BLaER1 treated with 17β-estradiol and CSF1 and Interleukin-3, amounts not matched to agents 10 nM and 100 nM (cell line): ENCODE data around the gene BICDL2.

ENCODE experiments used
- H3K27ac ChIP-seq, 11 experiments: shearing (Covaris generic); formaldehyde crosslinking; 2 replicates each; pipeline ENCODE4 v1.8.1; 2022
- H3K27me3 ChIP-seq, 11 experiments: shearing (Covaris generic); formaldehyde crosslinking; 2 replicates each; pipeline ENCODE4 v1.8.1; 2022
- H3K36me3 ChIP-seq, 11 experiments: shearing (Covaris generic); formaldehyde crosslinking; 2 replicates each; pipeline ENCODE4 v1.8.1; 2022
- H3K4me1 ChIP-seq, 10 experiments: shearing (Covaris generic); formaldehyde crosslinking; 2 replicates each; pipeline ENCODE4 v1.8.1; 2022
- H3K4me2 ChIP-seq, 11 experiments: shearing (Covaris generic); formaldehyde crosslinking; 2 replicates each; pipeline ENCODE4 v1.8.1; 2022
- H3K4me3 ChIP-seq, 10 experiments: shearing (Covaris generic); formaldehyde crosslinking; 2 replicates each; pipeline ENCODE4 v1.8.1; 2022
- H3K9ac ChIP-seq, 11 experiments: shearing (Covaris generic); formaldehyde crosslinking; 2 replicates each; pipeline ENCODE4 v1.8.1; 2022
- H3K9me3 ChIP-seq, 11 experiments: shearing (Covaris generic); formaldehyde crosslinking; replicated peaks in 1 of 11; 2 replicates each; pipeline ENCODE4 v1.8.1; 2022
- H4K20me1 ChIP-seq, 11 experiments: shearing (Covaris generic); formaldehyde crosslinking; 2 replicates each; pipeline ENCODE4 v1.8.1; 2022
- Cebpa-rat ChIP-seq, 11 experiments: shearing (Covaris generic); IDR thresholded peaks; 2 replicates each; pipeline ENCODE4 v1.8.1; 2022

The BICDL2 gene

GRCh38 chr16:3010510-3010909, 26.2 kb downstream of the BICDL2 start:
- no peak overlapping the region for H3K9ac ChIP-seq
- H3K4me2 ChIP-seq = no peak overlapping the region
- H3K36me3 ChIP-seq = no peaks in the 10 kb centered on the region
- peaks cover 37 to 57% (median 47%) of the 10 kb centered on the region in 10 experiments for H3K4me1 ChIP-seq
- H3K27ac ChIP-seq = no peak overlapping the region
- H3K27me3 ChIP-seq = peaks cover 56 to 99% (median 84%) of the 10 kb centered on the region in 11 experiments
- no peaks in the 10 kb centered on the region for H3K9me3 ChIP-seq
- TF ChIP-seq Cebpa-rat (IDR thresholded peaks at IDR 0.05) = no peak
- no peak overlapping the region for H3K4me3 ChIP-seq
- peaks cover 0 to 15% (median 0%) of the 10 kb centered on the region in 11 experiments; a peak in 5 of 22 replicates for H4K20me1 ChIP-seq

GRCh38 chr16:3009568-3010390, 27.0 kb downstream of the BICDL2 start:
- H3K4me2 ChIP-seq = peak overlapping the region in 6 of 11 experiments; percentile 94 to 99 (median 98); a peak in 10 of 22 replicates
- H3K27ac ChIP-seq = no peak overlapping the region
- H3K27me3 ChIP-seq = peaks cover 63 to 99% (median 85%) of the 10 kb centered on the region in 11 experiments
- H4K20me1 ChIP-seq = peaks cover 0 to 15% (median 0%) of the 10 kb centered on the region in 11 experiments; a peak in 5 of 22 replicates
- H3K36me3 ChIP-seq = no peaks in the 10 kb centered on the region
- H3K4me1 ChIP-seq = peaks cover 41 to 60% (median 50%) of the 10 kb centered on the region in 10 experiments
- H3K4me3 ChIP-seq = no peak overlapping the region
- no peak overlapping the region for H3K9ac ChIP-seq
- no peak for TF ChIP-seq Cebpa-rat (IDR thresholded peaks at IDR 0.05)
- no peaks in the 10 kb centered on the region for H3K9me3 ChIP-seq

GRCh38 chr16:3008690-3009037, 28.1 kb downstream of the BICDL2 start:
- H3K4me3 ChIP-seq = peak overlapping the region in 7 of 10 experiments; percentile 39 to 64 (median 47); a peak in 9 of 20 replicates
- H3K4me1 ChIP-seq = peaks cover 41 to 65% (median 50%) of the 10 kb centered on the region in 10 experiments
- H3K27me3 ChIP-seq = peaks cover 59 to 98% (median 84%) of the 10 kb centered on the region in 11 experiments
- H3K9ac ChIP-seq = peak overlapping the region in 1 of 11 experiments; percentile 48; a peak in 1 of 22 replicates
- no peaks in the 10 kb centered on the region for H3K9me3 ChIP-seq
- peak overlapping the region; percentile 89 to 100 (median 99) for H3K4me2 ChIP-seq
- H3K27ac ChIP-seq = peak overlapping the region in 7 of 11 experiments; percentile 25 to 58 (median 43); a peak in 9 of 22 replicates
- TF ChIP-seq Cebpa-rat (IDR thresholded peaks at IDR 0.05) = no peak
- H4K20me1 ChIP-seq = peaks cover 0 to 14% (median 0%) of the 10 kb centered on the region in 11 experiments; a peak in 6 of 22 replicates
- H3K36me3 ChIP-seq = no peaks in the 10 kb centered on the region

GRCh38 chr16:3007957-3008689, 28.6 kb downstream of the BICDL2 start:
- Histone ChIP-seq H3K27ac (peak overlapping the region in 9 of 11 experiments; percentile 20 to 58 (median 42); a peak in 14 of 22 replicates), H3K4me1 (peaks cover 41 to 64% (median 49%) of the 10 kb centered on the region in 10 experiments)

GRCh38 chr16:3007059-3007956, 29.4 kb downstream of the BICDL2 start:
- Histone ChIP-seq H3K4me1 (peaks cover 37 to 60% (median 42%) of the 10 kb centered on the region in 10 experiments), H3K36me3 (no peaks in the 10 kb centered on the region), H3K27ac (peak overlapping the region in 7 of 11 experiments; percentile 20 to 57 (median 42); a peak in 7 of 22 replicates), H3K9ac (peak overlapping the region in 8 of 11 experiments; percentile 4 to 53 (median 39); a peak in 13 of 22 replicates), H4K20me1 (peaks cover 0 to 5% (median 0%) of the 10 kb centered on the region in 11 experiments; a peak in 4 of 22 replicates), H3K27me3 (peaks cover 46 to 97% (median 82%) of the 10 kb centered on the region in 11 experiments), H3K9me3 (no peaks in the 10 kb centered on the region), H3K4me3 (peak overlapping the region; percentile 28 to 64 (median 46); a peak in 19 of 20 replicates), H3K4me2 (peak overlapping the region; percentile 89 to 100 (median 99))
- TF ChIP-seq Cebpa-rat (IDR thresholded peaks at IDR 0.05) = no peak

More at GRCh38 chr16:3007957-3008689, 28.6 kb downstream of the BICDL2 start:
- H3K4me3 ChIP-seq = peak overlapping the region; percentile 28 to 64 (median 46)
- TF ChIP-seq Cebpa-rat (IDR thresholded peaks at IDR 0.05) = no peak
- H3K27me3 ChIP-seq = peaks cover 54 to 97% (median 82%) of the 10 kb centered on the region in 11 experiments
- peaks cover 0 to 9% (median 0%) of the 10 kb centered on the region in 11 experiments; a peak in 6 of 22 replicates for H4K20me1 ChIP-seq
- H3K4me2 ChIP-seq = peak overlapping the region; percentile 89 to 100 (median 99)
- H3K9me3 ChIP-seq = no peaks in the 10 kb centered on the region
- peak overlapping the region in 9 of 11 experiments; percentile 4 to 53 (median 37); a peak in 14 of 22 replicates for H3K9ac ChIP-seq
- no peaks in the 10 kb centered on the region for H3K36me3 ChIP-seq

- H3K36me3 ChIP-seq = no peaks in the 10 kb centered on the region
- peak overlapping the region in 10 of 11 experiments; percentile 29 to 86 (median 52); a peak in 18 of 22 replicates for H3K4me2 ChIP-seq
- H3K4me3 ChIP-seq = peak overlapping the region in 4 of 10 experiments; percentile 35 to 58 (median 41); a peak in 6 of 20 replicates
- H3K9ac ChIP-seq = no peak overlapping the region
- peaks cover 35 to 59% (median 43%) of the 10 kb centered on the region in 10 experiments for H3K4me1 ChIP-seq
- H4K20me1 ChIP-seq = peaks cover 0 to 14% (median 0%) of the 10 kb centered on the region in 11 experiments; a peak in 4 of 22 replicates
- H3K27ac ChIP-seq = no peak overlapping the region
- TF ChIP-seq Cebpa-rat (IDR thresholded peaks at IDR 0.05) = no peak
- peaks cover 44 to 98% (median 85%) of the 10 kb centered on the region in 11 experiments for H3K27me3 ChIP-seq
- no peaks in the 10 kb centered on the region for H3K9me3 ChIP-seq
Observed at GRCh38 chr16:3004781-3005284, 31.9 kb downstream of the BICDL2 start.

- Histone ChIP-seq H3K9me3 (no peaks in the 10 kb centered on the region), H3K4me1 (peaks cover 35 to 53% (median 42%) of the 10 kb centered on the region in 10 experiments), H3K9ac (peak overlapping the region in 3 of 11 experiments; percentile 26 to 46 (median 44); a peak in 2 of 22 replicates), H3K4me3 (peak overlapping the region; percentile 49 to 68 (median 57); a peak in 19 of 20 replicates), H4K20me1 (peaks cover 0 to 15% (median 0%) of the 10 kb centered on the region in 11 experiments; a peak in 4 of 22 replicates), H3K4me2 (peak overlapping the region; percentile 79 to 87 (median 84)), H3K27ac (no peak overlapping the region), H3K36me3 (no peaks in the 10 kb centered on the region), H3K27me3 (peaks cover 49 to 98% (median 85%) of the 10 kb centered on the region in 11 experiments)
- TF ChIP-seq Cebpa-rat (IDR thresholded peaks at IDR 0.05) = no peak
Observed at GRCh38 chr16:3004319-3004718, 32.4 kb downstream of the BICDL2 start.
